Pancreas (tissue), 10 donors: Measurements from ENCODE around the gene ARF5. TPM values are rescaled to one million over a fixed set of nuclear protein-coding genes. Genes with fewer than 3 reads are reported as not detected.

ENCODE experiments used
- ATAC-seq, 4 donors: fragments of 200-7000 bp; cut with Tn5 transposase; one replicate each; pipeline versions ENCODE4 v1.8.0 to v1.9.1; 2020; ENCODE audit warnings: mild to moderate bottlenecking in 4 of 4, moderate library complexity in 4 of 4
- DNase-seq, 6 donors: peaks; one replicate each; pipeline ENCODE4 v3.0.0-alpha.2; 2020
- FAIRE-seq: peaks from 2 replicates; lab custom pipeline; 2012; peaks lifted over from hg19 to GRCh38; lab: Jason Lieb, UNC
- H3K27ac ChIP-seq, 4 donors: fragments of 200-600 bp; sonication (generic); 1 replicate in 3 of 4; 2 replicates in 1 of 4; pipeline versions ENCODE4 v1.5.0 to v1.8.0; 2020
- H3K27me3 ChIP-seq, 4 donors: fragments of 200-600 bp; one replicate each; pipeline ENCODE4 v1.8.0; 2021
- H3K36me3 ChIP-seq, 3 donors: fragments of 200-600 bp; sonication (generic) in 1 of 3; one replicate each; pipeline versions ENCODE4 v1.5.0 to v1.8.0; 2020 to 2021
- H3K4me1 ChIP-seq, 3 donors: fragments of 200-600 bp; one replicate each; pipeline ENCODE4 v1.8.0; 2021
- H3K4me3 ChIP-seq, 4 donors: fragments of 200-600 bp; sonication (generic) in 2 of 4; one replicate each; pipeline versions ENCODE4 v1.5.0 to v1.8.0; 2020 to 2021
- H3K9me3 ChIP-seq, 4 donors: fragments of 200-600 bp; one replicate each; pipeline ENCODE4 v1.8.0; 2021
- CTCF ChIP-seq, 4 donors: fragments of 200-600 bp; sonication (generic) in 3 of 4; IDR thresholded peaks; one replicate each; pipeline versions ENCODE4 v1.5.0 to v1.8.0; 2021; ENCODE audit warnings: antibody characterized with exemption in 4 of 4
- WGBS, 2 donors: extraction: QIAGEN DNeasy Blood & Tissue Kit; methylation state at CpG; one replicate each; pipeline ENCODE4 v1.1.7; 2013; 5-methylcytosine and 5-hydroxymethylcytosine counted together
- intact Hi-C, 3 donors: fragments of 100-400 bp; cut with DNase I; formaldehyde crosslinking; loops; one replicate each; pipeline versions ENCODE4 v1.11.1 to v1.14.2; 2022
- polyA plus RNA-seq, 2 donors: library from polyadenylated mRNA; stranded (reverse); fragments of 200-250 nt; gene quantifications; one replicate each; pipeline ENCODE4 v1.2.3, GENCODE V29; 2013
- total RNA-seq, 6 donors: library from RNA; stranded (reverse); fragmentation: NEBNext Ultra II Directional in 4 of 6; extraction: Animal tissue kit (Norgen Biotek cat#: 25700) in 4 of 6; gene quantifications; one replicate each; pipeline versions ENCODE4 v1.2.1 to v1.2.4, GENCODE V29; 2021 to 2023
- donor health status: healthy with polysubstance abuse.
- donor health status: DM: no; HTN: no; CAD: no; lungs with moderate emphysema.
- donor health status: DM: no; HTN: no; CAD: no.
- donor health status: control.
- donor health status: control.
- donor health status: Bipolar disorder and iron deficiency.
- donor health status: DM: yes; HTN: yes; CAD: no.
- donor health status: DM: no; HTN: no; CAD: no.
- donor health status: DM: no; HTN: no; CAD: no.
- donor health status: DM: yes; HTN: yes; CAD: no.

ARF5 gene
- total and polyA plus RNA-seq, 8 donors = 71.0 to 207 (median 81.8) TPM

- no peak overlapping the region for H3K27ac ChIP-seq
- 91 to 100% methylated on average over 7 of the region's 7 CpGs for WGBS, 2 donors
- no peak overlapping the region for H3K4me3 ChIP-seq
- ATAC-seq = no peak
- no peak for FAIRE-seq
- intact Hi-C loops = no loop called here
- no peaks in the 10 kb centered on the region for H3K27me3 ChIP-seq
- no peaks in the 10 kb centered on the region for H3K9me3 ChIP-seq
- no peak for TF ChIP-seq CTCF (IDR thresholded peaks at IDR 0.05)
- no peak for DNase-seq
- peaks cover 4 to 20% (median 10%) of the 10 kb centered on the region in 3 donors for H3K36me3 ChIP-seq
- peaks cover 17 to 43% (median 24%) of the 10 kb centered on the region in 3 donors for H3K4me1 ChIP-seq
These were observed 3.0 kb downstream of the ARF5 start for GRCh38 chr7:127591189-127591588.

- H3K27ac ChIP-seq = no peak overlapping the region
- FAIRE-seq (no peak), ATAC-seq (no peak), DNase-seq (no peak)
- H3K4me3 ChIP-seq = no peak overlapping the region
- peaks cover 4 to 20% (median 10%) of the 10 kb centered on the region in 3 donors for H3K36me3 ChIP-seq
- no peak for TF ChIP-seq CTCF (IDR thresholded peaks at IDR 0.05)
- peaks cover 17 to 43% (median 24%) of the 10 kb centered on the region in 3 donors for H3K4me1 ChIP-seq
- WGBS, 2 donors = 83 to 89% methylated on average over 6 of the region's 6 CpGs
- H3K27me3 ChIP-seq = no peaks in the 10 kb centered on the region
- no peaks in the 10 kb centered on the region for H3K9me3 ChIP-seq
- intact Hi-C loops = no loop called here
These were observed 3.4 kb downstream of the ARF5 start for GRCh38 chr7:127591591-127591990.

GRCh38 chr7:127592550-127592949, 4.3 kb downstream of the ARF5 start:
- intact Hi-C loops = no loop called here
- no peak overlapping the region for H3K4me3 ChIP-seq
- FAIRE-seq = no peak
- H3K27ac ChIP-seq = peak overlapping the region; percentile 47 to 73 (median 64)
- H3K9me3 ChIP-seq = no peaks in the 10 kb centered on the region
- DNase-seq = no peak
- TF ChIP-seq CTCF (IDR thresholded peaks at IDR 0.05) = no peak
- no peak for ATAC-seq
- H3K27me3 ChIP-seq = no peaks in the 10 kb centered on the region
- peaks cover 4 to 20% (median 10%) of the 10 kb centered on the region in 3 donors for H3K36me3 ChIP-seq
- H3K4me1 ChIP-seq = peaks cover 17 to 36% (median 24%) of the 10 kb centered on the region in 3 donors
- WGBS, 2 donors = 74 to 75% methylated on average over 4 of the region's 4 CpGs

GRCh38 chr7:127594490-127594889, 6.3 kb downstream of the ARF5 start:
- FAIRE-seq = no peak
- H3K27ac ChIP-seq = peak overlapping the region in 2 of 4 donors; percentile 66 to 73
- peak in 2 of 4 donors; percentile 50 to 56 for ATAC-seq

More at GRCh38 chr7:127594490-127594889, 6.3 kb downstream of the ARF5 start:
- intact Hi-C loops = no loop called here
- peak in 3 of 6 donors; percentile 45 to 70 (median 55) for DNase-seq
- Histone ChIP-seq H3K9me3 (no peaks in the 10 kb centered on the region), H3K27me3 (no peaks in the 10 kb centered on the region), H3K4me1 (peaks cover 14 to 28% (median 24%) of the 10 kb centered on the region in 3 donors), H3K4me3 (no peak overlapping the region), H3K36me3 (peaks cover 4 to 20% (median 10%) of the 10 kb centered on the region in 3 donors)
- TF ChIP-seq CTCF (IDR thresholded peaks at IDR 0.05) = no peak
- 5 to 11% methylated on average over 1 of the region's 1 CpG for WGBS, 2 donors
